Placental epithelial cell (primary cell): ENCODE results near the gene GLIS2. TPM values are rescaled to one million over a fixed set of nuclear protein-coding genes. Genes with fewer than 3 reads are reported as not detected.

ENCODE experiments used
- total RNA-seq: library from RNA; depleted of rRNA; stranded (reverse); fragments of >200 nt; gene quantifications from 2 replicates; pipeline ENCODE4 v1.2.3, GENCODE V29; 2012

Gene GLIS2
- 1.5 and 2.0 TPM in 2 replicates for total RNA-seq

GRCh38 chr16:4315186-4316107 is at the start of gene GLIS2:
Gene GLIS2, plus strand, starts transcription at chr16:4316067. Its CDS starts 16,214 bp downstream, at chr16:4332281.

GRCh38 chr16:4350787-4351659 is 35.2 kb downstream of the GLIS2 start, which contains the start of gene PAM16:
Gene PAM16, minus strand, starts transcription at chr16:4351321. Its CDS starts 87 bp downstream, at chr16:4351234.

GRCh38 chr16:4371357-4372000 is 55.6 kb downstream of the GLIS2 start, which contains the start of gene VASN:
Gene VASN, plus strand, starts transcription at chr16:4371848. Its CDS starts 9,030 bp downstream, at chr16:4380878.

Other genes starting within 250 kb of the GLIS2 start
- gene ADCY9, start 199.6 kb upstream of the GLIS2 start, total RNA-seq: 23.9 and 34.6 TPM in 2 replicates
- not detected in 2 replicates for gene SRL, start 74.0 kb upstream of the GLIS2 start, total RNA-seq
- 2.8 and 5.9 TPM in 2 replicates for gene TFAP4, start 43.0 kb upstream of the GLIS2 start, total RNA-seq
- gene PAM16, start 35.3 kb downstream of the GLIS2 start, total RNA-seq: 14.9 and 26.5 TPM in 2 replicates
- gene VASN, start 55.8 kb downstream of the GLIS2 start, total RNA-seq: 28.7 and 35.4 TPM in 2 replicates
- gene CORO7, start 100.5 kb downstream of the GLIS2 start, total RNA-seq: 11.8 and 19.8 TPM in 2 replicates
- 24.3 and 35.2 TPM in 2 replicates for gene DNAJA3, start 109.8 kb downstream of the GLIS2 start, total RNA-seq
- gene NMRAL1, start 158.6 kb downstream of the GLIS2 start, total RNA-seq: 132 and 137 TPM in 2 replicates
- gene HMOX2, start 160.3 kb downstream of the GLIS2 start, total RNA-seq: 46.7 and 86.8 TPM in 2 replicates
- 13.7 TPM in 2 replicates for gene CDIP1, start 222.7 kb downstream of the GLIS2 start, total RNA-seq
- 0.39 TPM in 1 of 2 replicates, not detected in the other for gene C16orf96, start 240.3 kb downstream of the GLIS2 start, total RNA-seq